Ishikawa (cell line): ENCODE results near the gene PDE11A.

Source experiments
- CEBPB ChIP-seq: IDR thresholded peaks from 2 replicates; pipeline ENCODE4 v1.6.1; 2012
- CREB1 ChIP-seq: IDR thresholded peaks from 2 replicates; pipeline ENCODE4 v1.6.1; 2012; ENCODE audit warnings: low read depth
- EGR1 ChIP-seq: IDR thresholded peaks from 2 replicates; pipeline ENCODE4 v1.6.1; 2012
- EP300 ChIP-seq: IDR thresholded peaks from 2 replicates; pipeline ENCODE4 v1.6.1; 2012; ENCODE audit warnings: borderline replicate concordance
- FOXM1 ChIP-seq: IDR thresholded peaks from 2 replicates; pipeline ENCODE4 v1.6.1; 2012; ENCODE audit warnings: low read depth, borderline replicate concordance
- NFIC ChIP-seq: IDR thresholded peaks from 2 replicates; pipeline ENCODE4 v1.6.1; 2012
- RAD21 ChIP-seq: IDR thresholded peaks from 2 replicates; pipeline ENCODE4 v1.6.1; 2012; ENCODE audit warnings: low read depth
- REST ChIP-seq: IDR thresholded peaks from 2 replicates; pipeline ENCODE4 v1.6.1; 2012; ENCODE audit warnings: low read depth, mild to moderate bottlenecking
- TAF1 ChIP-seq: IDR thresholded peaks from 2 replicates; pipeline ENCODE4 v1.6.1; 2012; ENCODE audit warnings: low read depth, mild to moderate bottlenecking
- TCF12 ChIP-seq: IDR thresholded peaks from 2 replicates; pipeline ENCODE4 v1.6.1; 2012; ENCODE audit warnings: low read depth
- TEAD4 ChIP-seq: IDR thresholded peaks from 2 replicates; pipeline ENCODE4 v1.6.1; 2012
- YY1 ChIP-seq: IDR thresholded peaks from 2 replicates; pipeline ENCODE4 v1.6.1; 2012; ENCODE audit warnings: low read depth
- ZBTB7A ChIP-seq: IDR thresholded peaks from 2 replicates; pipeline ENCODE4 v1.6.1; 2012; ENCODE audit warnings: low read depth
- TF ChIP-seq, protein P1 (sequence below): IDR thresholded peaks from 2 replicates; pipeline ENCODE4 v1.6.1; 2012
- TF ChIP-seq, protein P2 (sequence below): IDR thresholded peaks from 2 replicates; pipeline ENCODE4 v1.6.1; 2012

The PDE11A gene

GRCh38 chr2:177882501-177882900 is 190.1 kb downstream of the PDE11A start:
- TF ChIP-seq EGR1 (no peak), EP300 (no peak), TCF12 (no peak), CEBPB (no peak), YY1 (no peak), ZBTB7A (no peak), REST (no peak), FOXM1 (no peak), TEAD4 (no peak), CREB1 (no peak), RAD21 (no peak), TAF1 (no peak), NFIC (no peak)
- TF ChIP-seq, protein P1, sequence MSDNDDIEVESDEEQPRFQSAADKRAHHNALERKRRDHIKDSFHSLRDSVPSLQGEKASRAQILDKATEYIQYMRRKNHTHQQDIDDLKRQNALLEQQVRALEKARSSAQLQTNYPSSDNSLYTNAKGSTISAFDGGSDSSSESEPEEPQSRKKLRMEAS, result no peak
- TF ChIP-seq, protein P2, sequence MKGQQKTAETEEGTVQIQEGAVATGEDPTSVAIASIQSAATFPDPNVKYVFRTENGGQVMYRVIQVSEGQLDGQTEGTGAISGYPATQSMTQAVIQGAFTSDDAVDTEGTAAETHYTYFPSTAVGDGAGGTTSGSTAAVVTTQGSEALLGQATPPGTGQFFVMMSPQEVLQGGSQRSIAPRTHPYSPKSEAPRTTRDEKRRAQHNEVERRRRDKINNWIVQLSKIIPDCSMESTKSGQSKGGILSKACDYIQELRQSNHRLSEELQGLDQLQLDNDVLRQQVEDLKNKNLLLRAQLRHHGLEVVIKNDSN, result no peak

GRCh38 chr2:177881921-177882320 is 190.7 kb downstream of the PDE11A start:
- TF ChIP-seq YY1 (no peak), CREB1 (no peak), TEAD4 (no peak), ZBTB7A (no peak), REST (no peak), CEBPB (no peak), TCF12 (no peak)
- TF ChIP-seq, protein P1, result no peak
- TF ChIP-seq, protein P2, result no peak

- no peak for TF ChIP-seq EGR1
Measured at GRCh38 chr2:177881008-177881747, 191.4 kb downstream of the PDE11A start.

GRCh38 chr2:177880285-177880684 is 192.3 kb downstream of the PDE11A start:
- TF ChIP-seq TAF1, result no peak
- no peak for TF ChIP-seq EP300
- TF ChIP-seq, protein P2, result no peak
- TF ChIP-seq REST, result no peak
- TF ChIP-seq CEBPB, result no peak
- TF ChIP-seq CREB1, result no peak
- TF ChIP-seq FOXM1, result no peak
- no peak for TF ChIP-seq RAD21
- TF ChIP-seq TEAD4, result no peak
- TF ChIP-seq ZBTB7A, result no peak
- TF ChIP-seq NFIC, result no peak
- TF ChIP-seq YY1, result no peak
- no peak for TF ChIP-seq EGR1
- TF ChIP-seq TCF12, result no peak
- TF ChIP-seq, protein P1, result no peak
